Activated CD8-positive, alpha-beta memory T cell treated with anti-CD3 and anti-CD28 coated beads for 36 hours (primary cell): ENCODE measurements around the gene OLFML2A. TPM values are rescaled to one million over a fixed set of nuclear protein-coding genes. Genes with fewer than 3 reads are reported as not detected.

ENCODE experiments used
- total RNA-seq, 2 experiments: library from RNA; stranded (reverse); gene quantifications; one replicate each; pipeline ENCODE4 v1.2.3, GENCODE V29; 2021

OLFML2A gene
- total RNA-seq, 2 experiments from 2014 or later = 0.04 TPM; not detected in 1

Other genes with a start within 250 kb of the OLFML2A start
- 1 to 10 TPM; 2.1 to 3.1 TPM for gene NR6A1, start 5.8 kb upstream of the OLFML2A start, total RNA-seq
- gene WDR38, start 76.3 kb downstream of the OLFML2A start, total RNA-seq = not detected
- gene RPL35, start 84.8 kb downstream of the OLFML2A start, total RNA-seq = 1,000 to 10,000 TPM; 2,077 to 2,176 TPM
- gene ARPC5L, start 85.0 kb downstream of the OLFML2A start, total RNA-seq = 100 to 1,000 TPM; 116 to 121 TPM
- 10 to 100 TPM; 14.7 to 16.3 TPM for gene GOLGA1, start 163.9 kb downstream of the OLFML2A start, total RNA-seq